ENCODE data around the gene ISM1.

ISM1 gene

DNA sequence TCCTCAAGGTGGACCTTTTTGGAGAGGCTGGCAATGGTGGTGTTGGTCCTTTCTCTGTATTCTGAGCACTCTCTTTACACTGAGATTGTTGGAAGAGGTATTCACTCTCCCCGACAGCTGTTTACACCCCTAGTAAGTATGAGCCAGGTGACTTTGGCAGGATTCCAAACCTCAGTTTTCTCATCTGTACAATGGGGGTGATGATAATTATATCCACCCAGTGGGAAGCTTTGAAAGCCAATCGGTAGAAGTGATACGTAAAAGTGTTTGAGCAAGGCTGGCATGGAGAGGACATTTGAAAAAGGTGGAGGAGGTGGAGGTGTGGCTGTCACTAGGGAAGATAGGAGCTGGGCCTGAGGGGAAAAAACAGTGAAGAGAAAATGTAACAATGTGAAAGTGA, 35.5 kb downstream of the ISM1 start:
- DNase-seq (ENCODE audit: low read depth) = no peak

DNA sequence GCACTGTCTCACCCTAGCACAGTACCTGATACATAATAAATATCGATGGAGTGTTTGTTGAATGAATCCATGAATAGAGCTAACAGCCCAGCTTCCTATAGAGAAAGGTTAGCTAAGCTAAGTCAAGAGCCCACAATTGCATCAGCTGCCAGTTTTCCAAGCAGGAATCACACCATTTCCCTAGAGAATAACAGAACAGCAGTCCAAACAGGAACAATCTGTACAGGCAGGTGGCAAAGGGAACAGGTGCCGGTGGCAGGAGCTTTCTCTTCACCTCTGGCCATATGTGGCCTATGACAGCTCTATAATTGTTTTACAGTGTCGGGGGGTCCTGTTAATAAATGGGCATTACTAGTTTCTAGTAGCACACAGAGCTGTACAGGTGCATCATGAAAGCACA, 38.8 kb downstream of the ISM1 start:
- DNase-seq (ENCODE audit: low read depth) = no peak

DNA sequence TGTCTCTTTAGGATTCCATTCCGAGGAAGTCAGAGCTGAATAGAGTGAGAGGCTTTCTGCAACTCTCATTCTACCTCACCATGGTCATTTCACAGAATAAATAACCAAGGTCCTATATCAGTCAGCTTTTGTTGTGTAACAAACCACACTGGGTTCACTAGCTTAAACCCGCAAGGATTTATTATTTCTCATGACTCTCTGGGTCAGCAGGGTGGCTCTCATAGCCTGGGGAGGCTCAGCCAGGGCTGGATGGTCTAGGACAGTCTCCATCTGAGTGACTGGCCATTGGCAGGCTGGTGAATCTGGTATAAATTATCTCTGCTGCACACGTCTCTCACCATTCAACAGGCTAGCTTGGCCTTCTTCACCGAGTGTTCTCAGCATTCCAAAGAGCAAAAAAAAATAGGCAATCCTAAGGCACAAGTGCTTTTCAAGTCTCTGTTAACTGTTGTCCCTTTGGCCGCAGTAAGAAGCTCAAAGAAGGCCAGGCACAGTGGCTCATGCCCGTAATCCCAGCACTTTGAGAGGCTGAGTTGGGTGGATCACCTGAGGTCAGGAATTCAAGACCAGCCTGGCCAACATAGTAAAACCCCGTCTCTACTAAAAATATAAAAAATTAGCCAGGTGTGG, 39.7 kb downstream of the ISM1 start:
- no peak for DNase-seq (ENCODE audit: low read depth)

DNA sequence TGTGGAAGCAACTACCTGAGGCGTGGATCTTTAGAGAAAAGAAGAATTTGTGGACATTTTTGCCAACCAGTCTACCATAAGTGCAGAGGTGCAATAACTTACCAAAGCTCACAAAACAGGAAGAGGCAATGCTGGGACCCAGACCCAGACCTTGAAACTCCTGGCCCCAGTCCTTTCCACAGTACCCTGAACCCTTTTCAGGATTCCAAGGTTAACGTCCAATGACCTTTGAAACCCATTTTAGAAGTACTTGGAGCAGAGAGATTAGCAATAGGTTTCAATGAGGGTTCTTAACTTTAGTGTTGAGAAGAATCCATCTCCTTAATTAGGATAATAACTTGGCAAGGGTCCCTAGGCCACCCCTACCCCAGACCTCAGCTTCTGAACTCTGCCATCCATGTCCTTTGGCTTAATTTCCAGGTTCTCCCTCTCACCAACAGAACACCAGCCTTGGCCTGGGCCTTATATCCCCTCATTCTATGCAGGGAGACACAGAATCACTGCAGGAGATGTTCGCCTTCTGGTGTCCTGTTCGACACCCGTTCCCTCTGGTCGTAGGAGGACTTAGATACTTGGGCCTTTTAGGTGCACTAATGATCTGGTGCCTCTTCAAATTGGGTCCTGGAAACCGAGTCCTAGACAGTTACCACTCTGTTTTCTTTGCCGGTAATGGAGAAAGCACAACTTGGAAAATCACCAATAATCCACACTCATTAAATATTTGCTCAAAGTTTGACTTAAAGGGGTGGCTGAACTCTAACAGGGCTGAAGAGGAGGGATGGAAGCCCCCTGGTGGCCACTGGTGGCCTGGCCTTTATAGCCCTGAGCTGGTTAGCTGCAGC, 40.6 kb downstream of the ISM1 start:
- DNase-seq (ENCODE audit: low read depth) = peak; percentile 21

DNA sequence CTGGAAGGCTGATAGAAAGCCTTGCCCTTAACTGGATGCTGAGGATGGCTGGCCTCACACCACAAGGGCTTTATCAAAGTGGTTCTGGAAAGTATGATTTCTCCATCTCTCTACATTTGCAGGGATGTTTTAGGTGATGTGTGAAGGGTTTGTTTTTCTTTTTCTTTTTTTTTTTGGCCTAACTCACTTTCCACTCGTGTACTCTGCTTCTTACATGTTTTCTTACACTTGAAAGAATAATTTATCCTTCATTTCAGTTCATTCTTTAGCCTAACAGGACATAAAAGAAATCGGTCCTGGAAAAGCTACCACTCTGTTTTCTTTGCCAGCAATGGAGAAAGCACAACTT, 41.2 kb downstream of the ISM1 start:
- no peak for DNase-seq (ENCODE audit: low read depth)

DNA sequence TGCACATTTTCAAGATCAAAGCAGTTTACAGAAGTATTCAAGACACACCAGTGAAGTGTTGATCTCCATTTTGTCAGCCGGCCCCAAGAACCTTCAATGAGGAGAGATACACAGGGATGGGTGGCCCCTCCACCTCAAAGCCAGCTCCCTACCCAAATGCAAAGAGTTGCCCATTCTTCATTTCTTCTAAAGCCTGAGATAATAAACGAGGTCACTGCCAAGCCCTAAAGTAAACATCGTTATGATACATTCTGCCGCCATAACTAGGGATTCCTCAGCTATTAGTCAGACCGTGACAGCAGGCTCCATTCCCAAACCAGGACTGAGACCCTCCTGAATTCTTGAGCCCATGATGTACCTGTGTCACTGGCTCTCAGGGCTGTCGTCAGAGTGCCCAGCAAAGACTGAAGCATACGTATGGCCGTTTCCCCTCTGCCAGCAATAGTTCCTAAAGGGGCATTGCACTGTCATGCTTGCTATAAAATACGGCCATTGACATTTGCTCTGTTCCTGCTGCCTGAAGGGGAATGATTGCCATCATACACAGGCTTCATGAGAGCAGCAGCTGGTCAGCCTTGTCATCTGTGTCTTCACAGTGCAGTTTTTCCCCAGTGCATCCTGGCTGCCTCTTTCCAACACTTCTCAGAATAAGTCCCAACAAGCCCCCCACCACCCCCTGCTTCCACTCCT, 41.7 kb downstream of the ISM1 start:
- no peak for DNase-seq (ENCODE audit: low read depth)

DNA sequence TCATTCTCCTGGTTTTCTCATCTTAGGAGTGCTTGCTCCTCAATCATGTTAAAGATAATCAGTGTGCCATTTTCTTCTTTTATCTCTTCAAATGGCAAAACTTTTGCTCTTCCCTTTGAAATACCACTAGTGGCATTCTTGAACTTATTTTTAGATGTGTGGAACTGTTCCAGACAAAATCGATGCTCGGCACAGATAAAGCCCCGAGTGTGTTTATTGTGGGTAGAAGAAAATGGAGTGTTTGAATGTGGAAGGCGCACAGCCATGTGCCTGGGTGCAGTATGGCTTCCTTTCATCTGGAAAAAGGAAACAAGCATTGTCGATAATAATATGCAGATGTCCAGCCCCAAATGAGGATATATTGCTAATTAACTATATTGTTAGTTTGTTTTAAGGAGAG, 42.4 kb downstream of the ISM1 start:
- DNase-seq (ENCODE audit: low read depth) = no peak

DNA sequence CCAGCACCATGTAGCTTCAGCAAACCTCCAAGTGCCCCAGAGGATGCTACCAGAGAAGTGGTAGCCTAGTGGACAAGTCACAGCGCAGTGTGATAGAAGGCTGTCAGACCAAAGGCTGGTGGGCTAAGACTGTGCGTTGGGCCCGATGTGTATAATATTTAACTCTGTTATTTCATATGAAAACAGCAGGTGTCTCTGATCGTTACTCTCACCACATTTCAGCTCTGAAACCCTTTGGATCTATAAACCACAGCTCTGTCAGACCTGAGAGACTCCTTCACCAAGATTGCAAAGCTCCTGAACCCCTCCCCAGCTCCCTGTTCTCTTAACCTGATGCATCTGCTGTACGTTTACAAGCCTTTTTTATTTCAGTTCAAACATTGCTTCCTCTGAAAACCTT, 43.8 kb downstream of the ISM1 start:
- DNase-seq (ENCODE audit: low read depth) = no peak

DNA sequence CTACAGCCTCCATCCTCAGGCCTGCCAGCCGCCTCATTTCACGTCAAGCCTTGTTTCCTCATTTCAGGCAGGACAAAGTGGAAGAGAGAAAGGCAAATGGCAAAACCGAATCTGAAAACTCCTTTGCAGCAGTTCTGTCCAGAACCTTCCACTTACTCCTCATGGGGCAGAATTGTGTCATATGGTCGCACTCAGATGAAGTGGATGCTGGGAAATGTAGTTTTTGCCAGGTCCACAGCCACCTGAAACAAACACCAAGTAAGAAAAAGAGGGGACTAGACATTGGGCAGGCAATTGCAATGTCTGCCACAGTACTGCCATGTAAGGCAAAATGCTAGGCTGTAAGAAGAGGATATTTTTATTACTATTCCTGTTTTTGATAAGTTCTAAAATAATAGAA, 44.9 kb downstream of the ISM1 start:
- DNase-seq (ENCODE audit: low read depth) = no peak

DNA sequence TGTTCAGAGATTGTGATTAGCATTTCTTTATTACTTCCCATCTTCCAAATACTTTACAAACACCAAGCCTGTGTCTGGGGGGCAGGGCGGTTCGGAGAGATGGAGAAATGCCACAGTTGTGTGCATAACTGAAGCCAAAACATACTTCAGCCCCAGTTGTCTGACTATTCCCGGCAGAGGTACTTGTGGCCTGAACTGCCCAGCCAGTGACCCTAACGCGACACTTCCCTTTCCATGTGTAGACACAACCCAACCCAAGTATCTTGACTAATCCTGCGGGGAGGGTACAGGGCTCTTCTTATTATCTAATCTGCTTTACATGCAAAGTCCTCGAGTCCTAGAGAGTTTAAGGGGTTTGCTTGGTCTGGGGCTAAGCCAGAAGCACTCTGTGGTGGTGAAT, 46.2 kb downstream of the ISM1 start:
- DNase-seq (ENCODE audit: low read depth) = no peak

DNA sequence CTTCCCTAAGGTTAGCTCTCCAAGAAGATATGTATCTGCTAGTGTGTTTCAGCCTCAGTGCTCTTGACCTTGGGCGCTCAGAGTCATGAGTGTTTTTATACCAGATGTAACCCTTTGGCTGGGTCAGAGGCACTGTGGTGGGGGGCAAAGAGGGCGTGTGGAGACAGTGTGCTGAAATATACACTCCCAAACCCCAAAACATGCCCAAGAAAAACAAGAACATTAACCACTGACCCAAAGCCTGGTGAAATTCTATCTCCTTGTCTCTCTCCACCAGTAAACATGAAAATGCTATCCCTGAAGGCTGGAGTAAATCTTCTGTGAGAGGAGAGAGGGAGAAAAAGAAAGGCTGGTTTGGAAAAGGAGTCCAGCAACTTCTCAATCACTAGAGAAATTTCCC, 47.9 kb downstream of the ISM1 start:
- DNase-seq (ENCODE audit: low read depth) = no peak

DNA sequence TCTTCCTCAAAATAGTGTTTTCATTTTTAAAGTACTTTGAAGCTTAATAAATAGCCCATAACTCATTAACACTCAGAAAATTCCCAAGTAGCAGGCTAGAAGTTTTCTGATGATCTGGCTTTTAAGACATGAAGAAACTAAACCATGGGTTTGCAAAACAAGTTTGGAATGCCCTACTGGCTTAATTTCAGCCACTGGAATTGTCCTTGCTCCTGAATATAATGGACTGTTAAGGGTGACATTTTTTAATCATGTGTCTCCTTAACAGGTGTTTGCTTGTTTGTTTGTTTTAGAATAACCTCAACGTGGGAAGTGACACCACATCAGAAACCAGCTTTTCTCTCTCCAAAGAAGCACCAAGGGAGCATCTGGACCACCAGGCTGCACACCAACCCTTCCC, 49.1 kb downstream of the ISM1 start:
- no peak for DNase-seq (ENCODE audit: low read depth)

DNA sequence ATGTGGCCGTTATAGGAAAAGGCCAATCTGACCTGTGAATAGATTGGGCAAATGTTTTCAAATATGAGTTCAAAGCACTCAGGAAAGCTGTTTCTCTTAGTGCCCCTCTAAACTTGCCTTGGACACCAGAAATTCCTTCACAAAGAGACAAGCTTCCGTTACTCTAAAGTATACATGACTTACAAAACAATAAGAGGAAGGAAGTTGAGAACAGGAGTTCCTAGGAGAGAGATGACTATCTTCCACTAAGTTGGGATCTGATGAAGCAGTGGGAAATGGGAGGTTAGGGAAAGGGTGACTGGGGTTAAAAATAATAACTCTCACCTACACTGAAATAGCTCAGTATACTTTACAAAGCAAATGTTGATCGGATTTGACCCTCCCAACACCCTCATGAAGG, 50.0 kb downstream of the ISM1 start:
- no peak for DNase-seq (ENCODE audit: low read depth)

DNA sequence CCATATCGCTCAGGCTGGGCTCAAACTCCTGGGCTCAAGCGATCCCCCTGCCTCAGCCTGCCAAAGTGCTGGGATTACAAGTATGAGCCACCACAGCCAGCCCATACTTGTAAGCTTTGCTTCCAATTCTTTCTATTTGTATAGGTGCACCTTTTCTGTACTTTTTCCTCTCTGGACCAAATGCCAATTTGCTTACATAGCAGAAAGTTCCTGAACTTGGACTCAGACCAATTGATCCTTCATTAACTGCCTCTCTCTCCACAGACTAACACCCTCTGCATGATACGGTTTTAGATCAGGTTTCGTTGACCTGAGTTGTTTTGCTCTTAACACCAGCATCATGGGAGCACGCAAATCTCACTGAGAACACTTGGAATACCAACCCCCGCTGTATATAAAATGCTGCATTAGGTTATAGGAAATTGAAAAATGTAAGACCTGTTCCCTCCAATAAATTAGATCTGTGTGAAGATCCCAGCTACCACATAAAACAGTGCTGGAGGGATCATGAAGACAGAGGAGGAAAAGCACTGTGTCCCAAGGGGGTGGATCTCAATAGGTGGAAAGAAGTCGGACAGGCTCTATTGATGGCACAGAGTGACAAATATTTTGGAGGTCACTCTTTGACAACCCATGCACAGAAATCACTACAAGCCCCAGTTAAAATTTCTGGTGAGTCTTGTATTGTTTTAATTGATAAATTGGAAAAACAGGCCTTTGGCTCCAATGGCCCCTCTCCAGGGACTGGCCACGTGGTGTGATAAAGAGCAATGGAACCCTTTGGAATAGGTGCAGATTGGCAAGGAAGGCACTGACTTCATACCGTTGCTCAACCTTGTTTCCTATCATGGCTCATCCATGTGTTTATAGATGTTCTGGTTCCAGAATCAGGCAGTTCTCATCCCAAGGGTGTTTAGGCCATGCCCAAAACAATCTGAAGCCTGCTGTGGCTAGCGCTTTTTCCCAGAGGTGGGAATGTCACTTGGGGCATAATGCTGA, 51.2 kb downstream of the ISM1 start:
- no peak for DNase-seq (ENCODE audit: low read depth)

DNA sequence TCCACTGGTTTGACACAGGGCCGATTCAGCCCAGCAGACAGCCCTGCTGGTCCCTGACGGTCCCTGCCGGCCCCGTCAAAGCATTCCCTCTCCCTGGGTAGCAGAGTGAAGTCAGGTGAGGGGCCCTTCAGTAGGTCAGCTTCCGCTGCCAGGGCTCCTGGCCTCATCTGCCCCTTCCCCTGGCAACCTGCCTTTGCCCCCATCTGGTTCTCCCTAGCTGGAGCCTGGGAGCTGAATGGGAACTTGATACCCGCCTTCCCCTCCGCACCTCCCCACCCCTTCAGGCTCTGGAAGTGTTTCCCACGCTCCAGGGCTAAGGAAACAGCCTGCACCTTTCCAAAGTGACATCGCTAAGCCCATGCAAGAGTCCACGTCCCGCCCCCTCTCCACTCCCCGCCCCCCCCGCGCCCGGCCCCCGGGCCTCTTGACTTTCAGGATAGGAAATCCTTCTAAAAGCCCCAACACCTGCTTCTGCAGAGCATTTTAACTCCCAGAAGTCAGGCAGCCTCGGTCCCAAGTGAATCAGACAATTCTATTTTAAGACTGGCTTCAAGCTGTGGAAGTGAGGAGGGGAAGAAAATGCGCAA, 53.3 kb downstream of the ISM1 start:
- DNase-seq (ENCODE audit: low read depth) = no peak

DNA sequence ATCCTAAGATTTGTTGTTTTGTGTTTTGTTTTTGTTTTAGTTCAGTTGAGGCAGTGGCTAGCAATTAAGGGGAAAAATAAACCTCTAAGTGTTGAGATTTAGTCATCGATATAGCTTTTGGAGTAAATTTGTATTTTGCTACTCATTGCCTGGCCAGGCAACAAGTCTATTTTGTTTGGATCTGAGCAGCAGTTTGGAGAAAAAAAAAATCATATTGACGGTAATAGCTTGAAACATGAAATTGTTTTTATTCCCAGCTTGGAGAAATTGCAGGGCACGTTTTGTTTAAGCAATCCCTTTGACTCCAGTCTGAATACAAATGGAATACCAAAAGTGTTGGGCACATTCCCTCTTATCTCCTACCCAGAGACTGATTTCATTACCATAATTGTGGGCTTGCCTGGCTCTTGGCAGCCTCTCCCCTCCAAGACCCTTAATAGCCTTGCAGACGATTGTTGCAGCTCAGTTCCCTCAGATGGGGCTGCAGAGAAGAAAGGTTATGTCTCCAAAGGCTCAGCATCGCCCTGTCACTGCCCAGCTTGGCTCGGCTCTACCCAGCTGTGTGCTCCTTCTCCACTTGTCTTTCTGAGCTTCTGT, 56.0 kb downstream of the ISM1 start:
- no peak for DNase-seq (ENCODE audit: low read depth)

DNA sequence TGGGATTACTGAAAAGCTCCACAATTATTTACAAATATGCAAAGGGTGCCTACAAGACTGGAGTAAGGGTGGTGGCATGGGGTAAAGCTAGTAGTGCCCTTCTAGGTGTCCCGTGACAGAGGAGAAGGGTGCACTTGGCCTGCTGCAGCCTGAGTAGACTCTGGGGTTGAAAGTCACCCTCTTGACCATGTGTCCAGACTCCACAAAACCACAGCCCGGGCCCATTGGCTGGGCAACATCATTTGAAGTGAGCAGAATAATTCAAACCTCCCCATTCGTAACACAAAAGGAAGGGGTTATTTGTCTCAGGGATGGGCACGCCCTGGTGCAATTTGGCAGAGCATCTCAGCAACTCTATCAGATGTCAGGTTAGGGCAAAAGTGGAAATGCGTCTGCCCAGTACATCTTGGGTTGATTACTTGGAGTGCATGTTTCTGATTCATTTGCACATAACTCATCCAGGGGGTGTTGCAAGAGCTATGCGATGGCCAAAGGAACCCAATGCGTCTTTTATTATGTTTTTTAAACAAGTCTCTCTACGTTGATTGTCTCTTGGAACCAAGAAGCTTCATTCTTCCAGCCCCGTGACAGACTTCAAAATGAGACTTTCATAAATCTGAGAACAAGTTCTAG, 56.7 kb downstream of the ISM1 start:
- DNase-seq (ENCODE audit: low read depth) = no peak

DNA sequence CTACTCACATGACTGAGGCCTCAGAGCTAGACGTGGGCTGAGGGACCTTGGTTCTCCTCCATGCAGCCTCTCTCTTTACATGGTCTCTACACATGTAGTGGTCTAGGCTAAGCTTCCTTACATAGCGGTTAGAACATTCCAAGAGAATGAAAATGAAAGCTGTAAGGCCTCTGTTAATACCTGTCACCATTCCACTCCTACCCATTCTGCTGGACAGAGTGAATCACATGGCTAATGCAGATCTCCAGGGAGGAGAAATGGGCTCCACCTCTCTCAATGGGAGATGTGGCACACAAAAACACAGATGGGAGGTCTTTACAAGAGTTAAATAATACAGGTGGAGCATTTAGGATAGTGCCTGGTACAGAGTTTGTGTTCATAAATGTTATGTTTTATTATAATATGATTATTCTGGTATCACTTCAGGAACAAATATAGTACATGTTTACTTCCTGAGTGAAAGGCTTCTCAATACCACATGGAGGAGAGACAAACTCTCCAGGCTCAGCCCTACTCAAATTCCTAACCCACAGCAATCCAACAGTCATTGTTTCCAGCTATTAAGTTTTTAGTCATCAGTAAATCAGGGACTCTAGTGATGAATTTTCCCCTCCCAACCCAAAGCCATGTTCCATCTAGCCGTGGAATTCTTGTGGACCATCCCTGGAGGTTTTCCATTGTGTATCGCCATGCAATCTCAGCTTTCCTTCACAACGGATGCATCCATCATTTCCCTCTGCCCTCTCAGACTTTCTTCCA, 57.9 kb downstream of the ISM1 start:
- no peak for DNase-seq (ENCODE audit: low read depth)

DNA sequence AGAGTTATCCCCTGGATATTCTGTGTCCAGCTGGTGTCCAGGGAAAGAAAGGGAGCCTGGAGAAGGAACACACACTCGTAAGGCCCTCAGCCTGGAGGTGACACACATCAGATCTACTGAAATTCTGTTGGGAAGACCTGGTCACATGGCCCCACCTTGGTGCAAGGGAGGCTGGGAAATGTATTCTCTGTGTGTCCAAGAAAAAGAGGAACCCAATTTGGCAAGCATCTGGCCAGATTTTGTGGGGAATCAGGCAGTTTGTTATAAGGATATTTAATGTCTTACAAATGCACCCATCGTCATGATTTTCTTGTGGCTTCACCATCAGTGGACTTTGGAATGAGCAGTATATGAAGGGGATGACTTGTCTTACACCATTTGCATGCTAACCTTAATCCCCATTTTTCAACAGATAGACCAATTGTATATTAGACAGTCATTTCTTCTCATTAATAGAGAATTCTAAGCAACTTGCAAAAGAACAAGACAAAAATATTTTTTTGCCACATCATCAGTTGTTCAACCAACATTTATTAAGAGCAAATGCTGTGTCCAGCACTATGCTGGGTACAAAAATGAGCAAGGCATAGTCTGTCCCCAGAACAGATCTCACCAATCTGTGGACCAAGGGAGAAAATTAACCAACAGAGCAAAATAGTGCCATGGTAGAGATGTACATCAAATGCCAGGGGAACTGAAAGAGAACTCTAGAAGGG, 59.7 kb downstream of the ISM1 start:
- DNase-seq (ENCODE audit: low read depth) = no peak

Measured in stimulated activated CD8-positive, alpha-beta memory T cell treated with anti-CD3 and anti-CD28 coated beads, Interleukin-12 subunit alpha, Interleukin-12 subunit beta, amount 100 ng/mL, for 4 hours (primary cell).